ENCODE measurements around the gene HOXB3.

HOXB3 gene

DNA sequence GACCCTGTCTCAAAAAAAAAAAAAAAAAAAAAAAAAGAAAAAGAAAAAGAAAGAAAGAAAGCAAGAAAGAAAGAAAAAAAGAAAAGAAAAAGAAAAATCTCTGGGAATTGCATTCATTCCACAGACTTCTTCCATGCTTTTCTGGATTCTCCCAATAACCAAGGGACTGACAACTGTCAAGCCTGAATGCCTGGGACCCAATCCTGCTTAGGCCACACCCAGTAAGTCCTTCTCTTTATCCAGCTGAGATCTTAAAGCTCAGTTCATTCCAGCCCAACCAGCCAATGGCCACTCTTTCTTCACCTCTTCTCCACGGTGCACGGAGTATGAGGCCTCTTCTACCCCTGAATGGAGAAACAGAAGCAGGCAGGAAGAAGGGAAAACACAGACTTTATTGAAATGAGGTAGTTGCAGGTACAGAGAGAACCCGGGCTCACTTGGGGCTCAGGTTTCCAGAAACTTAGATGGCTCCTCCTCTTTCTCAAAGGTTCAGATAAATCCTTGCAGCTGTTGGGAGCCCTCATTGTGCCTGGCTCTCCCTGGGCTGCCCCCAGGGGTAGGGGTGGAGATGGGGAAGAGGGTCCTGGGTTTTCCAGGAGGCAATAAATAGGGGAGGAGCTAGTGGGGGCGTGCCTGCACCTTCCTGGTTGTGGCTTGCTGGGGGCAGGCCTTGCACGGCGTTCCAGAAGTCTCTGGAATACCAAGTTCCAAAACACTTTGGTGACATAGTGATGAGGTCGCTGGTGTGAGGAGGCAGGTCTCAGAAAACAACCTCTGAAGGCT is 61.7 kb downstream of the HOXB3 start:
- no peak for ATAC-seq
- TF ChIP-seq ISL1 (CRISPR knock-in tag; IDR thresholded peaks at IDR 0.05), result no peak

DNA sequence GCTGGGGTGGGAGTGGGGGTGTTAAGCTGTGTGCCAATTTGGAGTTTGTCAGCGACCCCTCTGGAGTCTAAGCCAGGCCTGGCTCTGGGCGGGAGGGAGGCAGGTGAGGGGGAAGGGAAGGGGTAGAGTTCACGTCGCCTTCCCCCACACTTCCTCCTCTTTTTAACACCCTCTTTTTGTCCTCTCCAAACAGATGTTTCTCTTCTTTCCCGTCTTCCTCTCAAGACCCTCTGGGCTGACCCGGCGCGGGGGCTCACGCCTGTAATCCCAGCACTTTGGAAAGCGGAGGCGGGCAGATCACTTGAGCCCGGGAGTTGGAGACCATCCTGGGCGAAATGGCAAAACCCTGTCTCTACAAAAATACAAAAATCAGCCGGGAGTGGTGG is 62.5 kb downstream of the HOXB3 start:
- TF ChIP-seq, protein P1, sequence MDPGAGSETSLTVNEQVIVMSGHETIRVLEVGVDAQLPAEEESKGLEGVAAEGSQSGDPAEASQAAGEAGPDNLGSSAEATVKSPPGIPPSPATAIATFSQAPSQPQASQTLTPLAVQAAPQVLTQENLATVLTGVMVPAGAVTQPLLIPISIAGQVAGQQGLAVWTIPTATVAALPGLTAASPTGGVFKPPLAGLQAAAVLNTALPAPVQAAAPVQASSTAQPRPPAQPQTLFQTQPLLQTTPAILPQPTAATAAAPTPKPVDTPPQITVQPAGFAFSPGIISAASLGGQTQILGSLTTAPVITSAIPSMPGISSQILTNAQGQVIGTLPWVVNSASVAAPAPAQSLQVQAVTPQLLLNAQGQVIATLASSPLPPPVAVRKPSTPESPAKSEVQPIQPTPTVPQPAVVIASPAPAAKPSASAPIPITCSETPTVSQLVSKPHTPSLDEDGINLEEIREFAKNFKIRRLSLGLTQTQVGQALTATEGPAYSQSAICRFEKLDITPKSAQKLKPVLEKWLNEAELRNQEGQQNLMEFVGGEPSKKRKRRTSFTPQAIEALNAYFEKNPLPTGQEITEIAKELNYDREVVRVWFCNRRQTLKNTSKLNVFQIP (CRISPR knock-in tag; IDR thresholded peaks at IDR 0.05; ENCODE audit: borderline replicate concordance, low read depth), result no peak
- no peak for TF ChIP-seq ZNF565 (CRISPR knock-in tag; conservative IDR thresholded peaks at IDR 0.05; ENCODE audit: low read depth)
- TF ChIP-seq TCF4 (CRISPR knock-in tag; IDR thresholded peaks at IDR 0.05; ENCODE audit: borderline replicate concordance), result no peak
- no peak for TF ChIP-seq ZFP3 (CRISPR knock-in tag; IDR thresholded peaks at IDR 0.05)
- TF ChIP-seq, protein P2, sequence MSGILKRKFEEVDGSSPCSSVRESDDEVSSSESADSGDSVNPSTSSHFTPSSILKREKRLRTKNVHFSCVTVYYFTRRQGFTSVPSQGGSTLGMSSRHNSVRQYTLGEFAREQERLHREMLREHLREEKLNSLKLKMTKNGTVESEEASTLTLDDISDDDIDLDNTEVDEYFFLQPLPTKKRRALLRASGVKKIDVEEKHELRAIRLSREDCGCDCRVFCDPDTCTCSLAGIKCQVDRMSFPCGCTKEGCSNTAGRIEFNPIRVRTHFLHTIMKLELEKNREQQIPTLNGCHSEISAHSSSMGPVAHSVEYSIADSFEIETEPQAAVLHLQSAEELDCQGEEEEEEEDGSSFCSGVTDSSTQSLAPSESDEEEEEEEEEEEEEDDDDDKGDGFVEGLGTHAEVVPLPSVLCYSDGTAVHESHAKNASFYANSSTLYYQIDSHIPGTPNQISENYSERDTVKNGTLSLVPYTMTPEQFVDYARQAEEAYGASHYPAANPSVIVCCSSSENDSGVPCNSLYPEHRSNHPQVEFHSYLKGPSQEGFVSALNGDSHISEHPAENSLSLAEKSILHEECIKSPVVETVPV (CRISPR knock-in tag; IDR thresholded peaks at IDR 0.05), result no peak
- TF ChIP-seq ESRRG (CRISPR knock-in tag; IDR thresholded peaks at IDR 0.05), result no peak
- TF ChIP-seq, protein P3, sequence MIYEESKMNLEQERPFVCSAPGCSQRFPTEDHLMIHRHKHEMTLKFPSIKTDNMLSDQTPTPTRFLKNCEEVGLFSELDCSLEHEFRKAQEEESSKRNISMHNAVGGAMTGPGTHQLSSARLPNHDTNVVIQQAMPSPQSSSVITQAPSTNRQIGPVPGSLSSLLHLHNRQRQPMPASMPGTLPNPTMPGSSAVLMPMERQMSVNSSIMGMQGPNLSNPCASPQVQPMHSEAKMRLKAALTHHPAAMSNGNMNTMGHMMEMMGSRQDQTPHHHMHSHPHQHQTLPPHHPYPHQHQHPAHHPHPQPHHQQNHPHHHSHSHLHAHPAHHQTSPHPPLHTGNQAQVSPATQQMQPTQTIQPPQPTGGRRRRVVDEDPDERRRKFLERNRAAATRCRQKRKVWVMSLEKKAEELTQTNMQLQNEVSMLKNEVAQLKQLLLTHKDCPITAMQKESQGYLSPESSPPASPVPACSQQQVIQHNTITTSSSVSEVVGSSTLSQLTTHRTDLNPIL (CRISPR knock-in tag; IDR thresholded peaks at IDR 0.05; ENCODE audit: low read depth), result no peak
- TF ChIP-seq OSR1 (CRISPR knock-in tag; IDR thresholded peaks at IDR 0.05), result no peak
- no peak for TF ChIP-seq TOX (CRISPR knock-in tag; IDR thresholded peaks at IDR 0.05; ENCODE audit: borderline replicate concordance)
- no peak for TF ChIP-seq SNAI2 (CRISPR knock-in tag; IDR thresholded peaks at IDR 0.05)
- TF ChIP-seq BACH2 (CRISPR knock-in tag; IDR thresholded peaks at IDR 0.05; ENCODE audit: borderline replicate concordance), result no peak
- no peak for TF ChIP-seq ZFP30 (CRISPR knock-in tag; IDR thresholded peaks at IDR 0.05)
- TF ChIP-seq GLIS3 (CRISPR knock-in tag; IDR thresholded peaks at IDR 0.05), result no peak
- no peak for TF ChIP-seq RARB (CRISPR knock-in tag; IDR thresholded peaks at IDR 0.05)
- TF ChIP-seq, protein P4, sequence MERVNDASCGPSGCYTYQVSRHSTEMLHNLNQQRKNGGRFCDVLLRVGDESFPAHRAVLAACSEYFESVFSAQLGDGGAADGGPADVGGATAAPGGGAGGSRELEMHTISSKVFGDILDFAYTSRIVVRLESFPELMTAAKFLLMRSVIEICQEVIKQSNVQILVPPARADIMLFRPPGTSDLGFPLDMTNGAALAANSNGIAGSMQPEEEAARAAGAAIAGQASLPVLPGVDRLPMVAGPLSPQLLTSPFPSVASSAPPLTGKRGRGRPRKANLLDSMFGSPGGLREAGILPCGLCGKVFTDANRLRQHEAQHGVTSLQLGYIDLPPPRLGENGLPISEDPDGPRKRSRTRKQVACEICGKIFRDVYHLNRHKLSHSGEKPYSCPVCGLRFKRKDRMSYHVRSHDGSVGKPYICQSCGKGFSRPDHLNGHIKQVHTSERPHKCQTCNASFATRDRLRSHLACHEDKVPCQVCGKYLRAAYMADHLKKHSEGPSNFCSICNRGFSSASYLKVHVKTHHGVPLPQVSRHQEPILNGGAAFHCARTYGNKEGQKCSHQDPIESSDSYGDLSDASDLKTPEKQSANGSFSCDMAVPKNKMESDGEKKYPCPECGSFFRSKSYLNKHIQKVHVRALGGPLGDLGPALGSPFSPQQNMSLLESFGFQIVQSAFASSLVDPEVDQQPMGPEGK (CRISPR knock-in tag; IDR thresholded peaks at IDR 0.05; ENCODE audit: borderline replicate concordance), result no peak
- TF ChIP-seq PPARA (CRISPR knock-in tag; IDR thresholded peaks at IDR 0.05; ENCODE audit: borderline replicate concordance), result no peak
- TF ChIP-seq ARNTL (CRISPR knock-in tag; IDR thresholded peaks at IDR 0.05; ENCODE audit: borderline replicate concordance, low read depth), result no peak
- no peak for TF ChIP-seq ZNF70 (CRISPR knock-in tag; IDR thresholded peaks at IDR 0.05)
- no peak for TF ChIP-seq ZNF8 (CRISPR knock-in tag; IDR thresholded peaks at IDR 0.05)
- ATAC-seq, result no peak

DNA sequence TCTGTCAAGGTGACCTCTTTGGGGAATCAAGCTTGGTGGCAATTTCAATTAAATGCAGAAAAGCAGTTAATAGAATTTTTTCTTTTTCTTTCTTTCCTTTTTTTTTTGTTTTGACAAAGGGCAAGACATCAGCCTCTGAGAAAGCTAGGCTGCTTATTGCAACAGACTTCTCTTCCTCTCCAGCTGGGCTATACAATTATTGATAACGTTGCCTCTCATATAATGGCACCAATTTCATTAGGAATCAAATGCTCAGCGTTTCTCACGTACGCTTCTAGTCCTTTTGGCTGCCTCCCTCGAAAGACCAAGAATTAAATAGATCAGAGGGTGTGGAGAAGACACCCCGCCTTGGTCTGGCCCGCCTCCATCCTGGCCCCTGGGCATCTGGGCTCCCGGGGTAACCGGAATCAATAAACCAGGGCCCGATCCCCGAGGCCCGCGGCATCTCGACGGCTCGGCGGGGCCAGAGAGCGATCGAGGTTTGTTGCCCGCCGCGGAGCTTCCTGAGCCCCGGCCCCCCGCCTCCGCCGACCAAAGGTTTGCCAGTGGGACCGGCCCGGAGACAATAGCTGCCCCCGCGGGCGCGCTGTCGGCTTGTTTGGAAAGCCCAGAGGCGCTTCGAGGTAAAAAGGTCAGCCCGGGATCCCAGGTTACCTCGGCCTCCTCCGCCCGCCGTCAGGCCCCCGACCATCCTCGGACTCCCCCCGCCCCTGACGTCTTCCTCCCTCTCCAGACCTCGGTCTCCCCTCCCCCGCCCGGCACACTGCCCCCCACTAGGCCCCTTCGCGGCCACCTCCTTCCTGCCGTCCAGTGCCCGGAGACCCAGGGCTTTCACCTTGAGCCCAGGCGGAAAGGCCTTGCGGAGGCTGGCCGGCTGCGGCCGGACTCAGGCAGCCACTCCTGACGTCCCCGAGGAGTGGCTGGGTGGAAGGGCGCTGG is 63.2 kb downstream of the HOXB3 start:
- ATAC-seq, result no peak
- no peak for TF ChIP-seq RARB (CRISPR knock-in tag; IDR thresholded peaks at IDR 0.05)
- no peak for TF ChIP-seq ARNTL (CRISPR knock-in tag; IDR thresholded peaks at IDR 0.05; ENCODE audit: borderline replicate concordance, low read depth)
- no peak for TF ChIP-seq ZNF70 (CRISPR knock-in tag; IDR thresholded peaks at IDR 0.05)
- TF ChIP-seq, protein P3 (CRISPR knock-in tag; IDR thresholded peaks at IDR 0.05; ENCODE audit: low read depth), result no peak
- TF ChIP-seq, protein P4 (CRISPR knock-in tag; IDR thresholded peaks at IDR 0.05; ENCODE audit: borderline replicate concordance), result no peak
- TF ChIP-seq ZFP30 (CRISPR knock-in tag; IDR thresholded peaks at IDR 0.05), result no peak
- no peak for TF ChIP-seq OSR1 (CRISPR knock-in tag; IDR thresholded peaks at IDR 0.05)
- TF ChIP-seq, protein P5, sequence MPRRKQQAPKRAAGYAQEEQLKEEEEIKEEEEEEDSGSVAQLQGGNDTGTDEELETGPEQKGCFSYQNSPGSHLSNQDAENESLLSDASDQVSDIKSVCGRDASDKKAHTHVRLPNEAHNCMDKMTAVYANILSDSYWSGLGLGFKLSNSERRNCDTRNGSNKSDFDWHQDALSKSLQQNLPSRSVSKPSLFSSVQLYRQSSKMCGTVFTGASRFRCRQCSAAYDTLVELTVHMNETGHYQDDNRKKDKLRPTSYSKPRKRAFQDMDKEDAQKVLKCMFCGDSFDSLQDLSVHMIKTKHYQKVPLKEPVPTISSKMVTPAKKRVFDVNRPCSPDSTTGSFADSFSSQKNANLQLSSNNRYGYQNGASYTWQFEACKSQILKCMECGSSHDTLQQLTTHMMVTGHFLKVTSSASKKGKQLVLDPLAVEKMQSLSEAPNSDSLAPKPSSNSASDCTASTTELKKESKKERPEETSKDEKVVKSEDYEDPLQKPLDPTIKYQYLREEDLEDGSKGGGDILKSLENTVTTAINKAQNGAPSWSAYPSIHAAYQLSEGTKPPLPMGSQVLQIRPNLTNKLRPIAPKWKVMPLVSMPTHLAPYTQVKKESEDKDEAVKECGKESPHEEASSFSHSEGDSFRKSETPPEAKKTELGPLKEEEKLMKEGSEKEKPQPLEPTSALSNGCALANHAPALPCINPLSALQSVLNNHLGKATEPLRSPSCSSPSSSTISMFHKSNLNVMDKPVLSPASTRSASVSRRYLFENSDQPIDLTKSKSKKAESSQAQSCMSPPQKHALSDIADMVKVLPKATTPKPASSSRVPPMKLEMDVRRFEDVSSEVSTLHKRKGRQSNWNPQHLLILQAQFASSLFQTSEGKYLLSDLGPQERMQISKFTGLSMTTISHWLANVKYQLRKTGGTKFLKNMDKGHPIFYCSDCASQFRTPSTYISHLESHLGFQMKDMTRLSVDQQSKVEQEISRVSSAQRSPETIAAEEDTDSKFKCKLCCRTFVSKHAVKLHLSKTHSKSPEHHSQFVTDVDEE (CRISPR knock-in tag; IDR thresholded peaks at IDR 0.05), result no peak
- TF ChIP-seq ZNF565 (CRISPR knock-in tag; conservative IDR thresholded peaks at IDR 0.05; ENCODE audit: low read depth), result no peak
- TF ChIP-seq ZC3H10 (CRISPR knock-in tag; IDR thresholded peaks at IDR 0.05), result no peak

All from SK-N-SH treated with all-trans-retinoic acid at 6 μM for 48 hours (cell line).